ENCODE results near the gene STX2. TPM values are rescaled to one million over a fixed set of nuclear protein-coding genes. Genes with fewer than 3 reads are reported as not detected.

STX2 gene
- total RNA-seq, 2 experiments from 2014 or later = 13.4 to 14.1 TPM

GRCh38 chr12:130743176-130743575 is 95.9 kb downstream of the STX2 start:
- Histone ChIP-seq H3K36me3 (ENCODE audit: insufficient read depth, low read length) (no peaks in the 10 kb centered on the region), H3K4me3 (ENCODE audit: low read length) (no peak overlapping the region), H3K4me1 (ENCODE audit: insufficient read depth, low read length) (peaks cover 5% of the 10 kb centered on the region), H3K27ac (ENCODE audit: low read depth in 1 of 2, low read length in 2 of 2) (no peak overlapping the region), H3K27me3 (ENCODE audit: control insufficient read depth in 1 of 2, insufficient read depth in 2 of 2, low read length in 2 of 2) (peaks cover 10% of the 10 kb centered on the region in 2 experiments), H3K9me3 (ENCODE audit: control insufficient read depth in 1 of 2, insufficient read depth in 1 of 2, low read length in 2 of 2) (peaks cover 6 to 22% of the 10 kb centered on the region in 2 experiments)
- intact Hi-C loops (cut with DNase I, micrococcal nuclease) = no loop called here
- Mint-ChIP-seq H3K9me3 (peaks cover 2% of the 10 kb centered on the region), H3K27ac (no peak overlapping the region), H3K4me1 (ENCODE audit: low read depth) (peaks cover 6% of the 10 kb centered on the region), H3K27me3 (peaks cover 53% of the 10 kb centered on the region), H3K36me3 (ENCODE audit: low read depth) (no peaks in the 10 kb centered on the region), H3K4me3 (no peak overlapping the region)
- ChIA-PET POLR2A (no interaction called here), CTCF (no interaction called here)
- no peak for DNase-seq
- no peak for TF ChIP-seq CTCF (IDR thresholded peaks at IDR 0.05)
- no peak for ATAC-seq (ENCODE audit: poor library complexity)

- ChIA-PET CTCF (no interaction called here), POLR2A (no interaction called here)
- no peak overlapping the region for H3K4me3 Mint-ChIP-seq
- ATAC-seq (ENCODE audit: poor library complexity) (no peak), DNase-seq (no peak)
- TF ChIP-seq CTCF (IDR thresholded peaks at IDR 0.05) = no peak
- H3K36me3 Mint-ChIP-seq (ENCODE audit: low read depth) = no peaks in the 10 kb centered on the region
- Histone ChIP-seq H3K36me3 (ENCODE audit: insufficient read depth, low read length) (no peaks in the 10 kb centered on the region), H3K9me3 (ENCODE audit: control insufficient read depth in 1 of 2, insufficient read depth in 1 of 2, low read length in 2 of 2) (peaks cover 6 to 22% of the 10 kb centered on the region in 2 experiments), H3K27ac (ENCODE audit: low read depth in 1 of 2, low read length in 2 of 2) (no peak overlapping the region), H3K27me3 (ENCODE audit: control insufficient read depth in 1 of 2, insufficient read depth in 2 of 2, low read length in 2 of 2) (peaks cover 10% of the 10 kb centered on the region in 2 experiments), H3K4me3 (ENCODE audit: low read length) (no peak overlapping the region), H3K4me1 (ENCODE audit: insufficient read depth, low read length) (peaks cover under 1% of the 10 kb centered on the region)
- peaks cover 2% of the 10 kb centered on the region for H3K9me3 Mint-ChIP-seq
- H3K27me3 Mint-ChIP-seq = peaks cover 55% of the 10 kb centered on the region
- intact Hi-C loops (cut with DNase I, micrococcal nuclease) = no loop called here
- peaks cover under 1% of the 10 kb centered on the region for H3K4me1 Mint-ChIP-seq (ENCODE audit: low read depth)
- H3K27ac Mint-ChIP-seq = no peak overlapping the region
Observed at GRCh38 chr12:130742716-130743115, 96.3 kb downstream of the STX2 start.

GRCh38 chr12:130742112-130742511 is 96.9 kb downstream of the STX2 start:
- Mint-ChIP-seq H3K36me3 (ENCODE audit: low read depth) (no peaks in the 10 kb centered on the region), H3K27me3 (peaks cover 60% of the 10 kb centered on the region), H3K4me1 (ENCODE audit: low read depth) (no peaks in the 10 kb centered on the region), H3K4me3 (no peak overlapping the region), H3K9me3 (peaks cover 2% of the 10 kb centered on the region), H3K27ac (no peak overlapping the region)
- intact Hi-C loops (cut with DNase I, micrococcal nuclease) = no loop called here
- no peaks in the 10 kb centered on the region for H3K36me3 ChIP-seq (ENCODE audit: insufficient read depth, low read length)
- no peak for ATAC-seq (ENCODE audit: poor library complexity)
- no peak overlapping the region for H3K4me3 ChIP-seq (ENCODE audit: low read length)
- H3K9me3 ChIP-seq (ENCODE audit: control insufficient read depth in 1 of 2, insufficient read depth in 1 of 2, low read length in 2 of 2) = peaks cover 6 to 22% of the 10 kb centered on the region in 2 experiments
- peaks cover 10% of the 10 kb centered on the region in 2 experiments for H3K27me3 ChIP-seq (ENCODE audit: control insufficient read depth in 1 of 2, insufficient read depth in 2 of 2, low read length in 2 of 2)
- ChIA-PET POLR2A (no interaction called here), CTCF (no interaction called here)
- no peak for DNase-seq
- no peak overlapping the region for H3K27ac ChIP-seq (ENCODE audit: low read depth in 1 of 2, low read length in 2 of 2)
- TF ChIP-seq CTCF (IDR thresholded peaks at IDR 0.05) = no peak
- no peaks in the 10 kb centered on the region for H3K4me1 ChIP-seq (ENCODE audit: insufficient read depth, low read length)

Other genes starting within 250 kb of the STX2 start
- gene RIMBP2, start 123.0 kb downstream of the STX2 start, total RNA-seq = not detected
- gene RAN, start 32.8 kb upstream of the STX2 start, total RNA-seq = 100 to 1,000 TPM; 278 to 302 TPM
- under 1 TPM in 1 of 2 experiments, not detected in 1; 0.22 TPM for gene ADGRD1, start 114.7 kb upstream of the STX2 start, total RNA-seq